Peyer's patch (tissue), 4 donors: Measurements from ENCODE around the gene VPS4B.

Source experiments
- POLR2A ChIP-seq, 2 donors: fragments of 450-650 bp; IDR thresholded peaks; one replicate each; pipeline ENCODE4 v1.5.1; 2017; ENCODE audit warnings: antibody characterized with exemption in 2 of 2, mild to moderate bottlenecking in 2 of 2, moderate library complexity in 2 of 2
- TF ChIP-seq, protein P1 (sequence below), 6 experiments: fragments of 450-650 bp in 4 of 6; fragments of 200-600 bp in 2 of 6; sonication (generic) in 1 of 6; IDR thresholded peaks; one replicate each; pipeline ENCODE4 v1.5.1; 2017 to 2019; ENCODE audit warnings: antibody characterized with exemption in 6 of 6, mild to moderate bottlenecking in 3 of 6, moderate library complexity in 1 of 6

DNA sequence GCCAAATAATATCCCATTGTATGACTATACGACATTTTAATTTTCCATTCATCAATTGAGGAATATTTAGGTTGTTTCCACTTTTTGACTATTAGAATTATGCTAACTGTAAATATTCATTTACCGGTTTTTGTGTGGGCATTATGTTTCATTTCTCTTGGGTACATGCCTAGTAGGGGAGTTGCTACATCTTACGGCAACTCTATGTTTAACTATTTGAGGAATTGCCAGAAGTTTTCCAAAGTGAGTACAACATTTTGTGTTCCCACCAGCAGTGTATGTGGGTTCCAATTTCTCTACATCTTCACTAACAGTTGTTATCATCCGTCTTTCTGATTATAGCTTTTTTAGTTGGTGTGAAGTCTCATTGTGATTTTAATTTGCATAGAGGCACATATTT is 53.7 kb downstream of the VPS4B start:
- TF ChIP-seq, protein P1, sequence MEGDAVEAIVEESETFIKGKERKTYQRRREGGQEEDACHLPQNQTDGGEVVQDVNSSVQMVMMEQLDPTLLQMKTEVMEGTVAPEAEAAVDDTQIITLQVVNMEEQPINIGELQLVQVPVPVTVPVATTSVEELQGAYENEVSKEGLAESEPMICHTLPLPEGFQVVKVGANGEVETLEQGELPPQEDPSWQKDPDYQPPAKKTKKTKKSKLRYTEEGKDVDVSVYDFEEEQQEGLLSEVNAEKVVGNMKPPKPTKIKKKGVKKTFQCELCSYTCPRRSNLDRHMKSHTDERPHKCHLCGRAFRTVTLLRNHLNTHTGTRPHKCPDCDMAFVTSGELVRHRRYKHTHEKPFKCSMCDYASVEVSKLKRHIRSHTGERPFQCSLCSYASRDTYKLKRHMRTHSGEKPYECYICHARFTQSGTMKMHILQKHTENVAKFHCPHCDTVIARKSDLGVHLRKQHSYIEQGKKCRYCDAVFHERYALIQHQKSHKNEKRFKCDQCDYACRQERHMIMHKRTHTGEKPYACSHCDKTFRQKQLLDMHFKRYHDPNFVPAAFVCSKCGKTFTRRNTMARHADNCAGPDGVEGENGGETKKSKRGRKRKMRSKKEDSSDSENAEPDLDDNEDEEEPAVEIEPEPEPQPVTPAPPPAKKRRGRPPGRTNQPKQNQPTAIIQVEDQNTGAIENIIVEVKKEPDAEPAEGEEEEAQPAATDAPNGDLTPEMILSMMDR (IDR thresholded peaks at IDR 0.05): no peak
- no peak for TF ChIP-seq POLR2A (IDR thresholded peaks at IDR 0.05)
